8988T (cell line): Measurements from ENCODE around the gene OSBPL10.

Experiments used
- DNase-seq: peaks from one replicate; pipeline ENCODE4 v3.0.0; 2011

Gene OSBPL10

GRCh38 chr3:31955581-31955980 is 25.5 kb downstream of the OSBPL10 start:
- DNase-seq, result no peak

- DNase-seq, result no peak
Measured at GRCh38 chr3:31953636-31954035, 27.4 kb downstream of the OSBPL10 start.

- DNase-seq, result no peak
Measured at GRCh38 chr3:31953091-31953490, 28.0 kb downstream of the OSBPL10 start.

- no peak for DNase-seq
Measured at GRCh38 chr3:31952205-31952604, 28.9 kb downstream of the OSBPL10 start.

GRCh38 chr3:31948280-31948679 is 32.8 kb downstream of the OSBPL10 start:
- no peak for DNase-seq

GRCh38 chr3:31947671-31948091 is 33.4 kb downstream of the OSBPL10 start:
- no peak for DNase-seq

GRCh38 chr3:31947162-31947561 is 33.9 kb downstream of the OSBPL10 start:
- no peak for DNase-seq

- DNase-seq, result no peak
Measured at GRCh38 chr3:31946484-31947081, 34.5 kb downstream of the OSBPL10 start.

- no peak for DNase-seq
Measured at GRCh38 chr3:31945738-31946052, 35.4 kb downstream of the OSBPL10 start.

GRCh38 chr3:31943041-31943440 is 38.0 kb downstream of the OSBPL10 start:
- no peak for DNase-seq

- no peak for DNase-seq
Measured at GRCh38 chr3:31942446-31942845, 38.6 kb downstream of the OSBPL10 start.

- no peak for DNase-seq
Measured at GRCh38 chr3:31937225-31937624, 43.8 kb downstream of the OSBPL10 start.

- DNase-seq, result no peak
Measured at GRCh38 chr3:31936420-31937060, 44.5 kb downstream of the OSBPL10 start.

- no peak for DNase-seq
Measured at GRCh38 chr3:31934866-31935265, 46.2 kb downstream of the OSBPL10 start.

GRCh38 chr3:31934018-31934417 is 47.0 kb downstream of the OSBPL10 start:
- DNase-seq, result no peak

- DNase-seq, result no peak
Measured at GRCh38 chr3:31932990-31933389, 48.1 kb downstream of the OSBPL10 start.

- no peak for DNase-seq
Measured at GRCh38 chr3:31929826-31930502, 51.1 kb downstream of the OSBPL10 start.

GRCh38 chr3:31927811-31928210 is 53.3 kb downstream of the OSBPL10 start:
- DNase-seq, result no peak

- no peak for DNase-seq
Measured at GRCh38 chr3:31926543-31926942, 54.5 kb downstream of the OSBPL10 start.

GRCh38 chr3:31925271-31925630 is 55.8 kb downstream of the OSBPL10 start:
- DNase-seq, result no peak

GRCh38 chr3:31924610-31925270 is 56.3 kb downstream of the OSBPL10 start:
- no peak for DNase-seq

GRCh38 chr3:31922962-31923361 is 58.1 kb downstream of the OSBPL10 start:
- no peak for DNase-seq

- no peak for DNase-seq
Measured at GRCh38 chr3:31921837-31922236, 59.2 kb downstream of the OSBPL10 start.

- no peak for DNase-seq
Measured at GRCh38 chr3:31920310-31920709, 60.8 kb downstream of the OSBPL10 start.
